Daoy (cell line): ENCODE data around the gene BRIP1. TPM values are rescaled to one million over a fixed set of nuclear protein-coding genes. Genes with fewer than 3 reads are reported as not detected.
"Not testable (repeated sequence)": the region's sequence is repeated elsewhere in the genome, so short reads cannot be mapped to it uniquely, and the experiment has no call there.

Experiments used
- DNase-seq: peaks from one replicate; pipeline ENCODE4 v3.0.0-alpha.2; 2015; ENCODE audit warnings: low read depth
- total RNA-seq: library from RNA; depleted of rRNA; stranded (reverse); fragments of >200 nt; shearing (Covaris generic); gene quantifications from 2 replicates; pipeline ENCODE4 v1.2.3, GENCODE V29; 2014

The BRIP1 gene
- total RNA-seq, 1 experiment from 2014 or later, result 28.5 TPM

DNA sequence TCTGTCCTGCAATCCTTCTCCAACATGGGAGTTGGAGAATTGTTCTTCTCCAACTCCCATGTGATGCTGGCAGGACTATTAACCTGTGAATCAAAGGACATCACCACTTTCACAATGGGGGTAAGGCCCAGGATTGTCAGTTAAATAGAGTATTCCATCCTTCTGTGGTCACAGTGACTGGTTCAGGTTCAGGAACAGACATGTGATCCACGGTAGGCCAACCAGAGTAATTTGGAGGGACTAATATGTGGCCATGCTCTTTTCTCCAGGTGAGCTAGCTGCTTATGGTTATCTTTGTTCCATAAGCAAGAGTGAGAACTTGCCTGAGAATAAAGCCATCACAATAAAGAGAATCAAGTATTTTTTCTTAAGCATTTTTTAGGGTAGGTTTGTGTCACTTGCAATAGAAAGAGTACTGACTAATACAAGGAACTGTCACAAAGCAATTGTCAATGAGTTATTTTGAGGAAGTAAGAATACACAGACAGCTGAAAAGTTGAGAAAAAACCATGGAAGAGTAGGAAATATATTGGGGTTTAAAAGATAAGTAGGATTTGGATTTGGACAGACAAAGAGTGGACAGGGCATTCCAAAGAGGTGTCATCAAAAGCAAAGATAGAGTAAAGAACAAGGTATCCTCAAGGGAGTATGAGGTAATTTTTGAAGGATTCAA, 63.4 kb downstream of the BRIP1 start:
- DNase-seq, result no peak

DNA sequence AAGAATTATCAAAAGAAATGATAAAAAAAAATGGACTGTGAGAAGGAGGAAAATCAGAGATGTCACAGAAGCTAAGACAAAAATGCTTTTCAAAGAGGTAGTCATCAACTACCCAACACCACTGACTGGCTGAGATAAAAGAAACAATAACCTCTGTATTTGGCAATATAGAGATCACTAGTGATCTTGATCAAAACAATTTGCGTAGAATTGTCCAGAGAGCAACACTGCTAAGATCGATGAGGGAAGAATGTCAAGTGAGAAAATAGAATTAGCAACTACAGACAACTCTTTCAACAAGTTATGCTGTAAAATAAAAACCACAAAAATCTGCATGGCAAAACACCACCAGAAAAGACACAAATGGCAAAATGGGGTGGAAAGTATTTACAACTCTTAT, 66.0 kb downstream of the BRIP1 start:
- no peak for DNase-seq

DNA sequence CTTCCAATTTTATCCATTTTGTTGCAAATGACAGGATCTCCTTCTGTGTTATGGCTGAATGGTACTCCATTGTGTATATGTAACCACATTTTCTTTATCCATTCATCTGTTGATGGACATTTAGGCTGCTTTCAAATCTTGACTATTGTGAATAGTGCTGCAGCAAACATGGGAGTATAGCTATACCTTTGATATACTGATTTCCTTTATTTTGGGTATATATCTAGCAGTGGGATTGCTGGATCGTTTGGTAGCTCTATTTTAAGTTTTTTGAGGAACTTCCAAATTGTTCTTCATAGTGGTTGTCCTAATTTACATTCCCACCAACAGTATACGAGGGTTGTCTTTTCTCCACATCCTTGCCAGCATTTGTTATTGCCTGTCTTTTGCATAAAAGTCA, 67.8 kb downstream of the BRIP1 start:
- no peak for DNase-seq

- DNase-seq, result no peak
Observed at GRCh38 chr17:61794792-61795191, 68.5 kb downstream of the BRIP1 start.

DNA sequence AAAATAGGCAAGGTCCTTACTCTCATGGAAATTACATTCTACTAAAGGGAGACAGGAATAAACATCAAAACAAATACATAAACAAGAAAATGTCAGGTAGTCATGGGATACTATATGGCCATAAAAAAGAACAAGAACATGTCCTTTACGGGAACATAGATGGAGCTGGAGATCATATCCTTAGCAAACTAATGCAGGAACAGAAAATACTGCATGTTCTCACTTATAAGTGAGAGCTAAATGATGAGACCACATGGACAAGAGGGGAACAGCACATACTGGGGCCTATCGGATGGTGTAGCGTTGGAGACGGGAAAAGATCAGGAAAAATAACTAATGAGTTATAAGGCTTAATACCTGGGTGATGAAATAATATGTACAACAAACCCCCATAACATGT, 69.1 kb downstream of the BRIP1 start:
- DNase-seq, result no peak

GRCh38 chr17:61793565-61793964, 69.8 kb downstream of the BRIP1 start:
- no peak for DNase-seq

GRCh38 chr17:61789872-61790271, 73.5 kb downstream of the BRIP1 start:
- DNase-seq, result no peak

DNA sequence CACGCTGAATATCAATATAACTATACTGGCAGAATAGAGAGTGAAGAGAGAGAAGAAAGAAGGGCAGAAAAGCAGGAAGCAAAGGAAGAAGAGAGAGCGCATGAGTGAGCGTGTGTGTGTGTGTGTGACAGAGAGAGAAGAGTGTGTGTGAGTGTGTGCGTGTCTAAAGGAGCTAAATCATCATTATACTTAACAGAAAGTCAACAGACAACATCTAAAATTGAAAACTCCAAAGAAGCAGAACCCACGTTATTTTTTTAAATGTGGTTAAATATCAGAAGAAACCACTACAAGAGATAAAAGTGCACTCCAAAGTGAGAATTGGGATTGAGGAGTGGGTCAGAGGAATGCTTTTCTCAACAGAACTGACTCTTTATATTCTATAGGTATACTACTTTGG, 77.2 kb downstream of the BRIP1 start:
- no peak for DNase-seq

GRCh38 chr17:61784510-61784909, 78.8 kb downstream of the BRIP1 start:
- DNase-seq, result no peak

DNA sequence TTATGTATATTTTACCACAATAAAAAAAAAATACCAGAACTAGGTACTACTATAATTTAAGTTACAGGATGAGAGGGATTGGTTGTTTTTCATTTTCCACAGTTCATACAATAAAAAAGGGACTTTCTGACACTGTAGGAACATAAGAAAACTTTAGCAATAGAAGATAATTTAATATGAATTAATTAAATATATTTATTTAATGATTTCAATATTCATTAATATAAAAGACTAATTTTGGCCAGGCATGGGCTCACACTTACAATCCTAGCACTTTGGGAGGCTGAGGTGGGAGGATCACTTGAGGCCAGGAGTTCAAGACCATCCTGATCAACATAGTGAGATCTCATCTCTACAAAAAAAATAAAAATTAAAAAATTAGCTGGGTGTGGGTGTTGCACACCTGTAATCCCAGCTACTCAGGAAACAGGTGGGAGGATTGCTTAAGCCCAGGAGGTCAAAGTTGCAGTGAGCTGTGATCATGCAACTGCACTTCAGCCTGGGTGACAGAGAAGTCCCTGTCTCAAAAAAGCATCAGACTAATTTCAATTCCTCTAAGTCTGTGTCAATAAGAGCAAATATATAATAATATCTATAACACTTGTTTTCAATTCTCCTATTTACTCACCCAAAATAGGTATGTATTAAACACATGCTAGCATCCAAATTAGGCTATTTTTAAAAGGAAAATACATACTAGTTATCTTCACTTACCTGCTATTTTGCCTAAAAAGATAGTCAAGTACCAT, 79.6 kb downstream of the BRIP1 start:
- no peak for DNase-seq

DNA sequence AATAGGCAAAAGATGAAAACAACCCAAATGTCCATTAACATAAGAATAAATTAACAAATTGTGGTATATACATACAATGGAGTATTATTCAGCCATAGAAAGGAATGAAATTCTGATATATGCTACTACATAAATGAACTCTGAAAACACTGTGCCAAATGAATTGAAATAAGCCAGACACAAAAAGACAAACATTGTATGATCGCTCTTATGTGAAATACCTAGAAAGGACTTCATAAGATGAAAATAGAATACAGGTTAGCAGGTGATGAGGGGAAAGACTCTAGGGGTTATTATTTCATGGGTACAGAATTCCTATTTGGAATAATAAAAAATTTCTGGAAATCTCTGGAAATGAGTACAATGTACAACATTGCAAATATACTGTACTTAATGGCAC, 80.2 kb downstream of the BRIP1 start:
- no peak for DNase-seq

DNA sequence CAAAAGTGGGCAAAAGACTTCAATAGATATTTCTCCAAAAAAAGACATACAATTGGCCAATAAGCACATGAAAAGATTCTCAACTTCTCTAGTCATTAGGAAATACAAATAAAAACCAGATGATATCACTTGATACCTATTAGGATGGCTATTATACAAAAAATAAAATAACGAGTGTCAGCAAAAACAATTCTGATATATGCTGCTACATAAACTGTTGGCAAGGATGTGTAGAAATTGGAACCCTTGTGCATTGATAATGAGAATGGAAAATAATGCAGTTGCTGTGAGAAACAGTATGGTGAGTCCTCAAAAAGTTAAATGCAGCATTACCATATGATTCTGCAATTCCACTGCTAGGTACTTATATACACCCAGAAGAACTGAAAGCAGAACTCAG, 80.6 kb downstream of the BRIP1 start:
- DNase-seq, result no peak

- no peak for DNase-seq
Observed at GRCh38 chr17:61775364-61775763, 88.0 kb downstream of the BRIP1 start.

- DNase-seq, result no peak
Observed at GRCh38 chr17:61774724-61775123, 88.6 kb downstream of the BRIP1 start.

- DNase-seq, result not testable (repeated sequence)
Observed at GRCh38 chr17:61774087-61774486, 89.2 kb downstream of the BRIP1 start.

DNA sequence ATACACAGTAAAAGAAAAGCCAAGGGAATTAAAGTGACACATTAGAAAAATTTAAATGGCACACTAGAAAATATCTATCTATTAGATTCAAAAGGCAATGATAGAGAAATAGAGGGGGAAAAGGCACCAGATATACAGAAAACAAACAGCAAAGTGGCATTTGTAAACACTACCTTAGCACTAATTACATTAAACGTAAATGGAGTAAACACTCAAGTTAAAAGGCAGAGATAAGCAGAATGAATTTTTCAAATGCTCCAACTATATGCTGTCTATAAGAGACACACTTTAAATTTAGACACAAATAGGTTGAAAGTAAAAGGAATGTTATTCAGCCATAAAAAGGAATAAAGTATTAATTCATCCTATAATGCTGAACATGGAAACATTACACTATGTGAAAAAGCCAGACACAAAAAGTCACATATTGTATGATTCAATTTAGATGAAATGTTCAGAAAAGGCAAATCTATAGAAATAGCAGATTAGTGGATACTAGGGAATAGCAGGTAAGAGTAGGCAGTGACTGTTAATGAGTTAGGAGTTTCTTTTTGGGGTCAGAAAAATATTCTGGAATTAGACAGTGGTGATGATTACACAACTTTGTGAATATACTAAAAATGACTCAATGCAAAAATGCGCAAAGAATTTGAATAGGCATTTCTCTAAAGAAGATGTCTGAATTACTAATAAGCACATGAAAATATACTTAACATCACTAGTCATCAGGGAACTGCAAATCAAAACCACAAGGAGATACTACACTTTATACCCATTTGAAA, 92.4 kb downstream of the BRIP1 start:
- DNase-seq, result no peak

- DNase-seq, result no peak
Observed at GRCh38 chr17:61770043-61770442, 93.3 kb downstream of the BRIP1 start.

GRCh38 chr17:61768405-61768804, 94.9 kb downstream of the BRIP1 start:
- DNase-seq, result no peak

GRCh38 chr17:61766520-61766919, 96.8 kb downstream of the BRIP1 start:
- no peak for DNase-seq

DNA sequence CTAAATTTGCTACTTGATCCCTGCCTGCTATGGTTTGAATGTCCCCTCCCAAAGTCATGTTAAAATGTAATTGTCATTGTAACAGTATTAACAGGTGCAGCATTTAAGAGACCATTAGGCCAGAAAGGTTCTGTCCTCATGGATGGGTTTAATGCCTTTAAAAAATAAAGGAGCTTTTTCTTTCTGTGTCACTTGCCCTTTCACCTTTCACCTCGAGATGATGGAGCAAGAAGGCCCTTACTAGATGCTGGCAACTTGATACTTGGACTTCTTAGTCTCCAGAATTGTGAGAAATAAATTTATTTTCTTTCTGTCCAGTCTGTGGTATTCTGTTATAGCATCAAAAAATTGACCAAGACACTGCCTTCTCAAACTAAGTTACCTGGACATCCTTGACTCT, 98.5 kb downstream of the BRIP1 start:
- DNase-seq, result no peak

DNA sequence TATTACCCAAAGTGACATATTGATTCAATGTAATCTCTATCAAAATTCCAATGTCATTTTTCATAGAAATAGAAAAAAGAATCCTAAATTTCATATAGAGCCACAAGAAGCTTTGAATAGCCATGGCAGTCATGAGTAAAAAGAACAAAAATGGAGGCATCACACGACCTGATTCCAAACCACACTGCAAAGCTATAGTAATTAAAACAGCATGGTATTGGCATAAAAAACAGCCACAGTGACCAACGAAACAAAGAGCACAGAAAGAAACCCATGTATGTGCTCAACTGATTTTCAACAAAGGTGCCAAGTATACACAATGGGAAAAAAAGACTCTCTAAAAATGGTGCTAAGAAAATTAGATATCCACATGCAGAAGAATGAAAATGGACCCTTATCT, 101.5 kb downstream of the BRIP1 start:
- DNase-seq, result no peak

DNA sequence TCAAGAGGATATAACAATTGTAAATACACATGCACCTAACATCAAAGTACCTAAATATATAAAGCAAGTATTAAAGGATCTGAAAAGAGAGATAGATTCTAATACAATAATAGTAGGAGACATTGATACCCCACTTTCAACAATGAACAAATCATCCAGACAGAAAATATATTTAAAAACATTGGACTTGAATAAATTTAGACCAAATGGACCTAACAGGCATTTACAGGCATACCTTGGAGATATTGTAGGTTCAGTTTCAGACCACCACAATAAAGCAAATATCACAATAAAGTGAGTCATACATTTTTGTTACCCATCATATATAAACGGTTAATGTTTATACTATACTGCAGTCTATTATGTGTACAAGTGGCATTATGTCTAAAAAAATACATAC, 104.0 kb downstream of the BRIP1 start:
- no peak for DNase-seq

DNA sequence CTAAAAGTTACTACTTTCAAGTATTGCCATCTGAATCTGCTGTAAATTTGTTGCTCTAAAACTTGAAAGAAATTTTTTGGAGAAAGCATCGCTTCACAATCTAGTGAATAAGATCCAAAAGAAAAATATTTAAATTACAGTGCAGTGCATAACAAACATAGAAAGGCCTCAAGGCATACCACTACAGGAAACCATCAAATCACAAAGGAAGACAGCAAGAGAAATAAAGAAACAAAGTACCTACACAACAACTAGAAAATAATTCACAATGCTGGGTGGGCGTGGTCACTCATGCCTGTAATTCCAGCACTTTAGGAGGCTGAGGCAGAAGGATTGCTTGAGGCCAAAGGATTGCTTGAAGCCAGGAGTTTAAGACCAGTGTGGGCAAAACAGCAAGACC, 104.9 kb downstream of the BRIP1 start:
- no peak for DNase-seq
